OCI-M2 (cell line): Measurements from ENCODE around the gene CD1E.
"Not testable (repeated sequence)": the region's sequence is repeated elsewhere in the genome, so short reads cannot be mapped to it uniquely, and the experiment has no call there.

Source experiments
- DNase-seq: peaks from one replicate; lab custom pipeline; 2025; ENCODE audit not compliant: unreplicated experiment; lab: John Stamatoyannopoulos, UW

Gene CD1E

DNA sequence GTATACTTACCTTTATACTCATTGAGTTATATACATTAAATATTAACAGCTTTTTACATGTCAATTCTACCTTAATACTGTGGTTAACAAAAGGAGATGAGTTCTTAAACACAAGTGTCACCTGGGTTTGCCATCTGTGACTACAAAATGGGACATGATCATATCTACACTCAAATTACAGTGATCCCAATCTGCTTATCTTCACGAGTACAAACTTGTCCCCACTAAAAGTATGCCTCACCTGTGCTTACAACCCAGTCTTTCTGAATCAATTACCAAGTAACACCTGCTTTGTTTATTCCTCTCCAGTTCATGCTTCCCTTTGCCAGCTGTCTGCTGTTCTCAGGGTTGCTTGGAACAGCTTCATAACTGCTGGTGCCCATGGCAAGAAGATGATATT lies 8.8 kb downstream of the CD1E start:
- no peak for DNase-seq

DNA sequence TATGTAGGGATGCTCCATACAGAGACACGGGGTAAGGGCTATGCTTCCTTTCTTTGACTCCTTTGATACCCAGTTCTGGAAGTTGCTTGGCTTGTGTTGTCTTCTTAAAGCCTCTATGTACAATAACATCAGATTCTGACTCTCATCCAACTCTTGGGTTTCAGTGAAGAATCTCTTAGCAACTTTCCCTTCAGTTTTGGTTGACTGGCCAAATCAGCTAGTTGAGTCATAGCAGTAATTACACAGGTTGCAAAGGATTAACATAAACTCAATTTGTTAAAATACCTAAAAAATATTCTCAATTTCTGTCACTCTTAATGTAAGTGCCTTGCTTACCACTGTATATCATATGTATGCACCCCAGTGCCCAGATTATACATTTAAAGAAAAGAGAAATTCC lies 9.2 kb downstream of the CD1E start:
- no peak for DNase-seq

DNA sequence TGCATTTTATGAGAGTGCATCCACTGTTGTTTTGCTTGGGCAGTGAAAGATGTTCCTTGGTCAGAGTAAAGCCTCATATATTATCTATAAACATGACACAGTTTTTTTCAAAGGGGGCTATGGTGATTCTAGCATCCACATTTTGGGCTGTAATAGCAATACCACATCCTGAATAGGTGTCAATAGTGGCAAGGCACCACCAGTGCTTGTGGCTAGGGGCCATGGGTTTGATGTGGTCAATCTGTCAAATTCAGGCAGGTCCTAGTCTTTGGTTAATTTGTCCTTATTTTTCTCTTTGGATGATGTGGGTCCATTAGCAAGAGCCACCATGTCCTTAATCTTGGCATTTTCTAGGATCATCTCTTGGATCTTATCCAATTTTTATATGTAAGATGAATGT lies 13.1 kb downstream of the CD1E start:
- no peak for DNase-seq

DNA sequence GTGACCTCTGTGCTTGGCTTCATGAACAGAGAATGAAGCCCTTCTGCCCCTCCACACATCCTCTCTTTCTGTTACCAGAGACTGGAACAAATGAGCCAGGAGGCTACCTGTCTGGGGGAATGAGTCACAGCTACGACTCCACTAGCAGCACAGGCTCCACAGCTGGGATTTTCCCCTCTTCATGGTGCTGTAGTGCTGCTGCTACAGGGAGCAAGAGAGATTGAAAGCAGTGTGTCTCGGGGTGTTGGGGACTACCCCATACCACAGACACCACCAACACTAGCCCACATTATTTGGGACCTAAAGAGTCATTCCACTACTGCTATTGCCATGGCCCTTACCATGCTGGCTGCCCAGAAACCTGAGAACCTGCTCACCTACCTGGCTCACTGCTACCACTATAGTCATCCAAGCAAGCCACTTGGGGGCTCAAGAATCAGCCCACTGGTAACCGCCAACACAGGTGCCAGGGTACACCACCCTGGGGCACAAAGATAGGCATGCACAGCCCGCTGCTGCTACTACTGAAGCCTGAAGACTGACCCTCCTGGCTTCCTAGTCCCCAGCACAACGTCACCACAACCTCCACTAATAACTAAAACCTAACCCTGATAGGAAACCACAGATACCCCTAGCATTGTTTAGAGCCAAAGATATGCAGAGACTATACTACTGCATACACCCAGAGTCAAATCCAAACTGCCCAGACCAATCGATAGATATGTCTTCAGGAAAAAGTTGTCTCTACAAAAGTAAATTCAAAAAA lies 17.7 kb downstream of the CD1E start:
- DNase-seq, result no peak

DNA sequence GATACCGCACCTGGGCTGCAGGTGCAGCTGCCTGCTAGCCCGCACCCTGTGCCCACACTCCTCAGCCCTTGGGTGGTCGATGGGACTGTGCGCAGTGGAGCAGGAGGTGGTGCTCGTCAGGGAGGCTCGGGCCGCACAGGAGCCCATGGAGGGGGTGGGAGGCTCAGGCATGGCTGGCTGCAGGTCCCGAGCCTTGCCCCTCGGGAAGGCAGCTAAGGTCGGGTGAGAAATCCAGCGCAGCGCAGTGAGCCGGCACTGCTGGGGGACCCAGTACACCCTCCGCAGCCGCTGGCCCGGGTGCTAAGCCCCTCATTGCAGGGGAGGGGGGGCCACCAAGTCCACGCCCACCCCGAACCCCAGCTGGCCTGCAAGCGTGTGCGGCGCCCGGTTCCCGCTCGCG lies 20.4 kb downstream of the CD1E start:
- not testable (repeated sequence) for DNase-seq

DNA sequence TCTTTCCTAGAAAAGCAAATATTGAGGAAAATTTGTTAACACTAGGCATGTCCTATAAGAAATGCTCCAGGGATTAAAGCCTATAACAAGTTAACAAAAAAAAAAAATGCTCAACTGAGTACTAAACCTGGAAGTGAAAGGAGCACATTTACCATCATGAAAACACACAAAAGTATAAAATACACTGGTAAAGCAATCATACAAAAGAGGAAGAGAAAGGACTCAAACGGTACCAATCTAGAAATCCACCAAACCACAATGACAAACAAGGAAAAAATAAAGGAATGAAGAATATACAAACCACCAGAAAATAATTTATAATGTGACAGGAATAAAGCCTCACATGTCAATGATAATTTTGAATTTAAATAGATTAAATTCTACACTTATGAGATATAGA lies 21.2 kb downstream of the CD1E start:
- DNase-seq, result no peak

DNA sequence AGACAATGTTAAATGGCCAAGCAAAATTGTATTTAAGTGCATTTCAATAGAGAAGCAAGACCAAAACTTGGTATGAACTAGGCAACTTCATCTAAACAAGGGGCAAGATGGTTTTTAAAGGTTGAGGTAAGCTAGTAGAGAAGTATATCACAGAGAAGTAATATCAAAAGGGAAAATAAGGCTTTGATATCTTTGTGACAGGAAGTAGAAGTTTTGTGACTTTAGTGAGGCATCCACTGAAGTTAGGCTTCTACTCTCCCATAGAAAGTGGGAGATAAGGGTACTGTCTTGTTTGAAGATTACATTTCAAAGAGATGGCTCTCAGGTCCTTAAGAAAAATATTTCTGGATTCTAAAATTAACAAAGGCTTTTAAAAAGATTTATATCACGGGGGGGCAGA lies 36.6 kb downstream of the CD1E start:
- DNase-seq, result no peak

DNA sequence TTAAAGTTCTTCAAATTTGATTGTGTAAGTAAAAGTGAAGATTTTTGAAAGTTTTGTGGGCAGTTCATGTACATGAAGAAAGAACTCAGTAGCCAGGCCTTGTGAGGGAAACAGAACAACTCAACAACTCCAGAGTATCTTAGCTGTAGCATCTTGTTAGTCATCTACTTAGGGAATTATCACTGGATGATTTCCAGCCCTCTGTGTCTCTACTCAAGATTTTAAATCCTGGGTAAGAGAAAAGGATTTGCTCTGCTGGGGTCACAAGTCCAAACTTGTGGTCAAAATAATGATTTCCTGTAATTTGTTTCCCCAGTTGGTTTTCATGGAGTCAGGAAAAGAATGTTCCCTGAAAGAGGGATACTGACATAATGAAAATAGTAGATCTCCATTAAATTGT lies 37.4 kb downstream of the CD1E start:
- DNase-seq, result no peak

DNA sequence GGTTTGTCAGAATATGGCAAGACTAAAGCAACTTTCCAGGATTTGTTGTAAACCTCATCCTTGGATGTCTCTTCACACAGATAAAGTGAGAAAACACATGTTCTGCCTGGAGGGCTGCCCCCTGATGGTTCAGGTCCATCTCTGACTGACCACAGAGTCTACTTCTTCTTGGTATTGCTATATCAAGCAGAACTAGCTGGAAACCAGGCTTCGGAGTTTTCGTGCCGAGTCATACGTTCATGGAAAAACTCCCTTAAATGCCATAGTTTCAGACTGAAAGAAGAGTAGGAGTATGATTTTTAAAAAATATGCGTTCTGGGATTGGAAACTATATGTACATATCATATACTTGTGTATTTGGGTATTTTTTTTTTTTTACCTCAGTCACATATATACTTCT lies 39.8 kb downstream of the CD1E start:
- DNase-seq, result no peak

DNA sequence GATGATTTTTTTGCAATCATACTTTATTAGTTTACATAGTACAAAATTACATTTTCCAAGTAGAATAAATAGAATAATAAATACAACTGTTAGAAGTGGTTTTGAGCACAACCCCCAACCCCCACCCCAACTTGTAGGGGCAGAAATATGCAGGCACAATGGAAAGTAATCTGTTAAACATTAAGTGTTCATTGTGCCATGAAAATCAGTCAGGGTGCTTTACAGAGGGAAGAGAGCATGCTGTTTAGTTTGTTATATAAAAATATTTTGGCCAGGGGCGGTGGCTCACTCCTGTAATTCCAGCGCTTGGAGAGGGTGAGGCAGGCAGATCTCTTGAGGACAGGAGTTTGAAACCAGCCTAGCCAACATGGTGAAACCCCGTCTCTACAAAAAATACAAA lies 43.0 kb downstream of the CD1E start:
- DNase-seq, result no peak

DNA sequence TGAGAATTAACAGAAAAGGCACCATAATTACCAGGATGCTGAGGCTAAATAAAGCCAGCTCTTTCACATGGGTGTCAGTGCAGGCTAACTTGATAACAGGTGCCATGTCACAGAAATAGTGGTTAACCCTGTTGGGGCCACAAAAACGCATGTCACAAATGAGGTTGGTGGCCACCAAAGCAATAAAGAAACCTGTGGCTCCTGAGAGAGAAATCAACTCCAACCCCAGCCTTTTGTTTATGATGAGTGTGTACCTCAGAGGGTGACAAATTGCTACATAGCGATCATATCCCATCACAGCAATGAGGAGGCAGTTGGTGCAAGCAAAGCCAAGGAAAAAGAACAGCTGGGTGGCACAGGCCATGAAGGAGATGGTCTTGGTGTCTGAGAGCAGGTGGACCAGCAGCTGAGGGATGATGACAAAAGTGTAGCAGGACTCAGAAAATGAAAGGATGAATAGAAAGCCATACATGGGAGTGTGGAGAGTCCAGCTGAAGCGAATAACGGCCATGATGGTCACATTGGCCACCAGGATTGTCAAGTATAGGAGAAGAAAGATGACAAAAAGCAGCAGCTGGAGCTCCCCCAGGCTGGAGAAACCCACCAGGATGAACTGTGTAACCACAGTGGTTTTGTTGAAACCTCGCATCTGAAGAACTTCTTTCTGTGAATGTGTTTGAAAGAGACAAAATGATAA lies 45.3 kb downstream of the CD1E start, which contains the start of gene OR10T2:
OR10T2 (minus strand) TSS at position 649 of the 697 bp plus-strand sequence; CDS start at position 649, 0 bp downstream.
- DNase-seq, result no peak

DNA sequence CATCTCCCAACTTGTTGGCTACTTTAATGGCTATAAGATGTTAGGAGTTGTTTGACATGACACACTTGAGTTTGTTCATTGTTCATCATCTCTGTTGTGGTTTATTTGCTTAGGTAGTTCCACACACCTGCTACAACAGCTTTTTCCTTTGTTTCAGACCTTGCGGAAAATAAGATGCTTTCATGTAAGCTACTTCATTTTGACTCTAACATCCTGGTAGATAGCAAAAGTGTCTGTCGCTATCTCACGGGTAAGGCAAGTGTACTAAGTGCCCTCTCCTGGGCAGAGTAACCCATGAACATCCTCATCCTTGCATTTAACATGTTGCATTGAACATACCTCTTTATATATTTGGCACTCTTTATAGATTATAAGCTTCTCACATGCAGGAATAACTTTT lies 47.2 kb downstream of the CD1E start:
- no peak for DNase-seq

DNA sequence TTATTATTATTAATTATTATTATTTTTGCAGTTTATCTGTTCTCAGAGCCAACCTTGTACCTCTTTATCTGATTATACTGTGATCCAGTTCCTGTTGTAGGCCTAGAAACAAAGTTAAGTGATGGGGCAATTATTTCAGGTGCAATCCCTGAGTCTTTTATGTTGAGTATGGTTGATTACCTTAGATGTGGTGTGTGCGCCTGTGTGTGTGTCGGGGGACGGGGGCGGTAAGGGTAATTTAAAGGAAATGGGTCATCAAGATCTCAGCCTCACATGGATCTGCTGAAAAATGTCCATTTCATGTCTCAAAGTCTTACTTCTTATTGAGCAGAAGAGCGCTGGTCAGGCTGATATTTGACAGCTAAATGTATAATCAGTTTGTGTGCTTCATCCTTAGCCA lies 53.4 kb downstream of the CD1E start:
- DNase-seq, result no peak
